Gastrocnemius medialis (tissue), 4 donors: ENCODE results near the gene MAPRE2. TPM values are rescaled to one million over a fixed set of nuclear protein-coding genes. Genes with fewer than 3 reads are reported as not detected.
A peak's percentile ranks its signal among the peaks of the same experiment; 100 is the strongest.

ENCODE experiments used
- ATAC-seq, 2 donors: fragments of 150-250 bp; one replicate each; pipeline ENCODE4 v1.9.1; 2016
- DNase-seq, 2 donors: peaks; one replicate each; pipeline ENCODE4 v3.0.0-alpha.2; 2019
- H3K27ac ChIP-seq, 4 donors: fragments of 200-600 bp; sonication (generic); 1 replicate in 1 of 4; 2 replicates in 3 of 4; pipeline ENCODE4 v1.5.1; 2016 to 2018; ENCODE audit warnings: mild to moderate bottlenecking in 2 of 4, moderate library complexity in 1 of 4
- H3K27me3 ChIP-seq, 3 donors: fragments of 200-600 bp; sonication (generic) in 2 of 3; 1 replicate in 1 of 3; 2 replicates in 2 of 3; pipeline versions ENCODE4 v1.5.1 to v1.6.0; 2016 to 2019; ENCODE audit warnings: mild to moderate bottlenecking in 1 of 3, moderate library complexity in 1 of 3
- H3K36me3 ChIP-seq, 2 donors: fragments of 200-600 bp; sonication (generic) in 1 of 2; one replicate each; pipeline ENCODE4 v1.5.1; 2017 to 2018
- H3K4me1 ChIP-seq, 2 donors: fragments of 200-600 bp; sonication (generic) in 1 of 2; one replicate each; pipeline ENCODE4 v1.5.1; 2016 to 2017; ENCODE audit warnings: mild to moderate bottlenecking in 2 of 2
- H3K4me3 ChIP-seq, 4 donors: fragments of 200-600 bp; sonication (generic) in 3 of 4; 1 replicate in 1 of 4; 2 replicates in 3 of 4; pipeline ENCODE4 v1.5.1; 2016 to 2019; ENCODE audit warnings: mild to moderate bottlenecking in 2 of 4
- H3K9me3 ChIP-seq, 3 donors: fragments of 200-600 bp; sonication (generic) in 2 of 3; 1 replicate in 1 of 3; 2 replicates in 2 of 3; pipeline ENCODE4 v1.5.1; 2016 to 2019
- POLR2A ChIP-seq, 2 donors: fragments of 450-650 bp; IDR thresholded peaks; one replicate each; pipeline ENCODE4 v1.6.1; 2017; ENCODE audit warnings: antibody characterized with exemption in 2 of 2, mild to moderate bottlenecking in 2 of 2, moderate library complexity in 2 of 2
- in situ Hi-C, 4 donors: fragments of 200-750 bp; cut with MboI; loops; one replicate each; pipeline versions ENCODE4 v1.15.0 to v1.8.0; 2017; ENCODE audit warnings: low sequenced_read_pairs in 4 of 4
- intact Hi-C: fragments of 100-400 bp; cut with DNase I; formaldehyde crosslinking; loops from one replicate; pipeline ENCODE4 v1.15.1; 2023; ENCODE audit warnings: low total_unique reads
- total RNA-seq, 4 donors: library from RNA; depleted of rRNA; stranded (reverse); fragments of >200 nt; gene quantifications; one replicate each; pipeline versions ENCODE4 v1.1.0 to v1.2.3, GENCODE V29; 2016
- TF ChIP-seq, protein P1 (sequence below), 5 experiments: fragments of 450-650 bp in 3 of 5; fragments of 200-600 bp in 2 of 5; sonication (generic) in 2 of 5; IDR thresholded peaks in 4 of 5; conservative IDR thresholded peaks in 1 of 5; 1 replicate in 4 of 5; 2 replicates in 1 of 5; pipeline ENCODE4 v1.5.1; 2016 to 2019; ENCODE audit warnings: antibody characterized with exemption in 5 of 5, mild to moderate bottlenecking in 3 of 5, moderate library complexity in 3 of 5

Gene MAPRE2
- total RNA-seq, 4 donors from 2014 or later: 21.3 to 46.2 (median 34.4) TPM

DNA sequence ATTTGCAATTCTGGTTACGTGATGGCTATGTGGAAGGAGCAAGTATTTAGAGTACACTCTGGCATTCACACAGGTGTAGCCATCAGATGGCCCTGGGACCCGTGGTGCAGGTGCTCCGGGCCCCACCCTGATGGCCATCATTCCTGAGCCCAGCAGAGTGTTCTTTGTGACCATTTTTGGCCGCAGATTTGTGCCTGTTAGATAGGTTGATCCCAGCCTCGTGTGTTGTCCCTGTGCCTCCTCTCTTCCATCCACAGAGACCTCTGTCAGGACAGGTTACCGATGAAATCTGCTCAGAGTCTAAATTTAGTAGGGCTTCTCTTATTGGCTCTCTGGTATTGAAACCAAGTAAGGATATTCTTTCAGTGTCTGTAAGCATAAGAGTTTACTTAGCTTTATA, 33.9 kb downstream of the MAPRE2 start:
- H3K27me3 ChIP-seq: no peaks in the 10 kb centered on the region
- peaks cover 0 to 11% of the 10 kb centered on the region in 2 donors for H3K36me3 ChIP-seq
- H3K27ac ChIP-seq: peak overlapping the region; percentile 64 to 90 (median 80)
- DNase-seq (peak in 1 of 2 donors; percentile 57), ATAC-seq (peak; percentile 85 to 91)
- in situ Hi-C loops (no loop called here), intact Hi-C loops (loop anchor here (5.0 kb wide), 2 partner anchors 33 to 478 kb away; partner anchors contain the start of gene MAPRE2)
- peak overlapping the region in 3 of 4 donors; percentile 8 to 19 (median 16) for H3K4me3 ChIP-seq
- TF ChIP-seq, protein P1, sequence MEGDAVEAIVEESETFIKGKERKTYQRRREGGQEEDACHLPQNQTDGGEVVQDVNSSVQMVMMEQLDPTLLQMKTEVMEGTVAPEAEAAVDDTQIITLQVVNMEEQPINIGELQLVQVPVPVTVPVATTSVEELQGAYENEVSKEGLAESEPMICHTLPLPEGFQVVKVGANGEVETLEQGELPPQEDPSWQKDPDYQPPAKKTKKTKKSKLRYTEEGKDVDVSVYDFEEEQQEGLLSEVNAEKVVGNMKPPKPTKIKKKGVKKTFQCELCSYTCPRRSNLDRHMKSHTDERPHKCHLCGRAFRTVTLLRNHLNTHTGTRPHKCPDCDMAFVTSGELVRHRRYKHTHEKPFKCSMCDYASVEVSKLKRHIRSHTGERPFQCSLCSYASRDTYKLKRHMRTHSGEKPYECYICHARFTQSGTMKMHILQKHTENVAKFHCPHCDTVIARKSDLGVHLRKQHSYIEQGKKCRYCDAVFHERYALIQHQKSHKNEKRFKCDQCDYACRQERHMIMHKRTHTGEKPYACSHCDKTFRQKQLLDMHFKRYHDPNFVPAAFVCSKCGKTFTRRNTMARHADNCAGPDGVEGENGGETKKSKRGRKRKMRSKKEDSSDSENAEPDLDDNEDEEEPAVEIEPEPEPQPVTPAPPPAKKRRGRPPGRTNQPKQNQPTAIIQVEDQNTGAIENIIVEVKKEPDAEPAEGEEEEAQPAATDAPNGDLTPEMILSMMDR (IDR thresholded peaks at IDR 0.05 in 4 of 5, conservative IDR thresholded peaks at IDR 0.05 in 1 of 5): no peak
- peak in 1 of 2 donors; percentile 19 for TF ChIP-seq POLR2A (IDR thresholded peaks at IDR 0.05)
- H3K9me3 ChIP-seq: no peaks in the 10 kb centered on the region
- H3K4me1 ChIP-seq: peaks cover 57 to 59% of the 10 kb centered on the region in 2 donors

- H3K4me1 ChIP-seq: peaks cover 56 to 57% of the 10 kb centered on the region in 2 donors
- no peak for TF ChIP-seq POLR2A (IDR thresholded peaks at IDR 0.05)
- TF ChIP-seq, protein P1 (IDR thresholded peaks at IDR 0.05 in 4 of 5, conservative IDR thresholded peaks at IDR 0.05 in 1 of 5): no peak
- no peak overlapping the region for H3K4me3 ChIP-seq
- no peak for ATAC-seq
- no peaks in the 10 kb centered on the region for H3K9me3 ChIP-seq
- in situ Hi-C loops: no loop called here
- no peak for DNase-seq
- H3K27ac ChIP-seq: peak overlapping the region; percentile 1 to 90 (median 80)
- H3K27me3 ChIP-seq: no peaks in the 10 kb centered on the region
- intact Hi-C loops: loop anchor here (5.0 kb wide), 2 partner anchors 34 to 479 kb away; partner anchors contain the start of gene MAPRE2
- no peaks in the 10 kb centered on the region for H3K36me3 ChIP-seq
These were observed 35.1 kb downstream of the MAPRE2 start for GRCh38 chr18:35076135-35076924.

GRCh38 chr18:35077937-35078336, 36.7 kb downstream of the MAPRE2 start:
- Histone ChIP-seq H3K4me1 (peaks cover 48 to 50% of the 10 kb centered on the region in 2 donors), H3K36me3 (no peaks in the 10 kb centered on the region), H3K4me3 (no peak overlapping the region), H3K27ac (peak overlapping the region in 3 of 4 donors; percentile 17 to 90 (median 60)), H3K9me3 (no peaks in the 10 kb centered on the region), H3K27me3 (no peaks in the 10 kb centered on the region)
- DNase-seq (no peak), ATAC-seq (no peak)
- TF ChIP-seq POLR2A (IDR thresholded peaks at IDR 0.05): no peak
- TF ChIP-seq, protein P1 (IDR thresholded peaks at IDR 0.05 in 4 of 5, conservative IDR thresholded peaks at IDR 0.05 in 1 of 5): no peak
- intact Hi-C loops: loop anchor here (5.0 kb wide), 2 partner anchors 36 to 481 kb away; partner anchors contain the start of gene MAPRE2
- in situ Hi-C loops: no loop called here

DNA sequence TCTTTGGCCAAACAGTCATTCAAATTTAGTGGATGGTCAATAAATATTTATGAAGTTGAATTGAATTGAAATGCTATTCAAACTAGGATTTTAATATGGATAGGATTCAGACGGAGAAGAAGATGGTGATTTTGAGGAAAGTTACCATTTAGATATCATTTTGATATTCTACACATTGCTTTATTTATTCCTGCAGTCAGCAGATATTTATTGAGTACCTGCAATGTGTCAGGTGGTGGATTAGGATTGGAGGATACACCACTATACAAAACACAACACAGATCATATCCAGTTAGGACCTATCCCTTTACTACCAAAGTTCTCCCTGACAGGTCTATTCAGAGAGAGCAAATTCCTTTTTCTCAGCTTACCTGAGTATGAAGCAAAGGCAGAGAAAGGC, 38.8 kb downstream of the MAPRE2 start:
- Histone ChIP-seq H3K36me3 (no peaks in the 10 kb centered on the region), H3K27me3 (no peaks in the 10 kb centered on the region), H3K4me3 (no peak overlapping the region), H3K27ac (peak overlapping the region in 3 of 4 donors; percentile 39 to 90 (median 60)), H3K4me1 (peaks cover 45 to 49% of the 10 kb centered on the region in 2 donors), H3K9me3 (no peaks in the 10 kb centered on the region)
- DNase-seq: no peak
- in situ Hi-C loops (no loop called here), intact Hi-C loops (no loop called here)
- no peak for ATAC-seq
- TF ChIP-seq POLR2A (IDR thresholded peaks at IDR 0.05): no peak
- TF ChIP-seq, protein P1 (IDR thresholded peaks at IDR 0.05 in 4 of 5, conservative IDR thresholded peaks at IDR 0.05 in 1 of 5): no peak
